ENCODE results near the gene PPFIA3.

The PPFIA3 gene

DNA sequence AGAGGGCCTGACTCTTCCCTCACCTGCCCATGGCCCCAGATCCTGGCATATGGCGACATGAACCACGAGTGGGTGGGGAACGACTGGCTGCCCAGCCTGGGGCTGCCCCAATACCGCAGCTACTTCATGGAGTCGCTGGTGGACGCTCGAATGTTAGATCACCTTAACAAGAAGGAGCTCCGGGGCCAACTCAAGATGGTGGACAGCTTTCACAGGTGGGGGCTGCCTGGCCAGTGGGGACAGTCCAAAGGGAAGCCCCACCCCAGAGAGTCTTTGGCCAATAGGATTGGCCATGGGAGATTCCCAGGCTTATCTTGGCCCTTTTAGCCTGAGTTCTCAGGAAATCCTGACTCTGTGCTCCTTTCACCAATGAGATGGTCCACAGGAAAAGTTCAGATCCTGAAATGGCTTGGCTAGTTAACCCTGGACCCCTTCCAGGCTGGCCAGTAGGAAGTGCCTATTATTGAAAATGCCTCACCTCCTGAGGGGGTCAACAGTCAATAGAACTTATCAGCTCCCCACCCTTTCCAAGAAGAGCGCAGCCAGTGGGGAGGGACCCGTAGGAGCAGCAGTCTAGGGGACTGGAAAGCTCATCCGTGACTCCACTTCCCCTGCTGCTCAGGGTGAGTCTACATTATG lies 28.8 kb downstream of the PPFIA3 start:
- H3K79me2 ChIP-seq (ENCODE audit: insufficient read depth, low read length): no peaks in the 10 kb centered on the region
- H2AFZ ChIP-seq (ENCODE audit: low read length): no peak overlapping the region
- H3K4me1 ChIP-seq (ENCODE audit: insufficient read depth, low read length, severe bottlenecking): peaks cover 36% of the 10 kb centered on the region
- no peaks in the 10 kb centered on the region for H3K36me3 ChIP-seq (ENCODE audit: insufficient read depth, low read length)
- H3F3A ChIP-seq (ENCODE audit: insufficient read depth, low read length): no peaks in the 10 kb centered on the region
- no peak overlapping the region for H3K4me3 ChIP-seq (ENCODE audit: low read depth, low read length, poor library complexity, severe bottlenecking)
- no peaks in the 10 kb centered on the region for H3K9me2 ChIP-seq (ENCODE audit: low read depth, low read length)
- no peaks in the 10 kb centered on the region for H4K20me1 ChIP-seq (ENCODE audit: insufficient read depth, low read length)
- H3K9ac ChIP-seq (ENCODE audit: low read length): no peak overlapping the region
- H3K9me3 ChIP-seq (ENCODE audit: low read length): no peaks in the 10 kb centered on the region
- TF ChIP-seq EZH2 (IDR thresholded peaks at IDR 0.05; ENCODE audit: borderline replicate concordance, low read length): no peak
- TF ChIP-seq, protein P1, sequence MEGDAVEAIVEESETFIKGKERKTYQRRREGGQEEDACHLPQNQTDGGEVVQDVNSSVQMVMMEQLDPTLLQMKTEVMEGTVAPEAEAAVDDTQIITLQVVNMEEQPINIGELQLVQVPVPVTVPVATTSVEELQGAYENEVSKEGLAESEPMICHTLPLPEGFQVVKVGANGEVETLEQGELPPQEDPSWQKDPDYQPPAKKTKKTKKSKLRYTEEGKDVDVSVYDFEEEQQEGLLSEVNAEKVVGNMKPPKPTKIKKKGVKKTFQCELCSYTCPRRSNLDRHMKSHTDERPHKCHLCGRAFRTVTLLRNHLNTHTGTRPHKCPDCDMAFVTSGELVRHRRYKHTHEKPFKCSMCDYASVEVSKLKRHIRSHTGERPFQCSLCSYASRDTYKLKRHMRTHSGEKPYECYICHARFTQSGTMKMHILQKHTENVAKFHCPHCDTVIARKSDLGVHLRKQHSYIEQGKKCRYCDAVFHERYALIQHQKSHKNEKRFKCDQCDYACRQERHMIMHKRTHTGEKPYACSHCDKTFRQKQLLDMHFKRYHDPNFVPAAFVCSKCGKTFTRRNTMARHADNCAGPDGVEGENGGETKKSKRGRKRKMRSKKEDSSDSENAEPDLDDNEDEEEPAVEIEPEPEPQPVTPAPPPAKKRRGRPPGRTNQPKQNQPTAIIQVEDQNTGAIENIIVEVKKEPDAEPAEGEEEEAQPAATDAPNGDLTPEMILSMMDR (IDR thresholded peaks at IDR 0.05; ENCODE audit: low read length): no peak
- no peak overlapping the region for H3K27ac ChIP-seq (ENCODE audit: low read depth, low read length, poor library complexity, severe bottlenecking)
- no peak overlapping the region for H3K4me2 ChIP-seq (ENCODE audit: low read length)
- H3K27me3 ChIP-seq (ENCODE audit: insufficient read depth, low read length): no peaks in the 10 kb centered on the region

DNA sequence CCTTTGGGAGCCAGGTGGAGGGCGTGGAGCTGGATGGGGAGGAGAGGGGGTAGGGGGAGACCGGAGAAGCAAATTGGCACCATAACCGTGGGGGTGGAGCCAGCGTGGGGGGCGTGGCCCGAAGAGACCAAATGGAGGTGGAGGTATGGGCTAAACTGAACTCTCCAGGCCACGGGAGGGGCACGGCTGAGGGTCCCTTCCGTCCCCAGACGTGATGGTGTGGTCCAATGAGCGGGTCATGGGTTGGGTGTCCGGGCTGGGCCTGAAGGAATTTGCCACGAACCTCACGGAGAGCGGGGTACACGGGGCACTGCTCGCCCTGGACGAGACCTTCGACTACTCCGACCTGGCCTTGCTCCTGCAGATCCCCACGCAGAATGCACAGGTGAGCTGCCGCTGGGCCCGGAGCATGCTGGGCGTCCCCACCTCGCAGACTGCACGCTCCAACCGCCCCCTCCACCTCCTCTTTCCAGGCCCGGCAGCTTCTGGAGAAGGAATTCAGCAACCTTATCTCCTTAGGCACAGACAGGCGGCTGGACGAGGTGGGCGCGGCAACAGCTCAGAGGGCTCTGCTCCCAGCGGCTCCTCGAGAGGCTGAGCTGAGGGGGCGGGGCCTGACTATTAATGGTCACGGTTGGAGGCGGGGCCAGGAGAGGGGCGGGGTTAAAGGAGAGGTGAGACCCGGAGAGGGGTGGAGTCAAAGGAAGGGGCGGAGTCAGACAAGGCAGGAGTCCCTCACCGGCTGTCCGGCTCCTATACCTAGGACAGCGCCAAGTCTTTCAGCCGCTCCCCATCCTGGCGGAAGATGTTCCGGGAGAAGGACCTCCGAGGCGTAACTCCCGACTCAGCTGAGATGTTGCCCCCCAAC lies 29.7 kb downstream of the PPFIA3 start:
- no peaks in the 10 kb centered on the region for H3K9me3 ChIP-seq (ENCODE audit: low read length)
- no peak overlapping the region for H2AFZ ChIP-seq (ENCODE audit: low read length)
- H4K20me1 ChIP-seq (ENCODE audit: insufficient read depth, low read length): no peaks in the 10 kb centered on the region
- H3K36me3 ChIP-seq (ENCODE audit: insufficient read depth, low read length): no peaks in the 10 kb centered on the region
- no peak overlapping the region for H3K27ac ChIP-seq (ENCODE audit: low read depth, low read length, poor library complexity, severe bottlenecking)
- no peaks in the 10 kb centered on the region for H3K27me3 ChIP-seq (ENCODE audit: insufficient read depth, low read length)
- peak overlapping the region; percentile 100 for H3K4me2 ChIP-seq (ENCODE audit: low read length)
- H3K9me2 ChIP-seq (ENCODE audit: low read depth, low read length): no peaks in the 10 kb centered on the region
- H3K4me3 ChIP-seq (ENCODE audit: low read depth, low read length, poor library complexity, severe bottlenecking): peak overlapping the region; percentile 89
- peak overlapping the region; percentile 90; the same call in 1 of the 2 replicates for H3K9ac ChIP-seq (ENCODE audit: low read length)
- H3K4me1 ChIP-seq (ENCODE audit: insufficient read depth, low read length, severe bottlenecking): peaks cover 36% of the 10 kb centered on the region
- no peaks in the 10 kb centered on the region for H3F3A ChIP-seq (ENCODE audit: insufficient read depth, low read length)
- H3K79me2 ChIP-seq (ENCODE audit: insufficient read depth, low read length): no peaks in the 10 kb centered on the region
- TF ChIP-seq EZH2 (IDR thresholded peaks at IDR 0.05; ENCODE audit: borderline replicate concordance, low read length): no peak
- TF ChIP-seq, protein P1 (IDR thresholded peaks at IDR 0.05; ENCODE audit: low read length): no peak

DNA sequence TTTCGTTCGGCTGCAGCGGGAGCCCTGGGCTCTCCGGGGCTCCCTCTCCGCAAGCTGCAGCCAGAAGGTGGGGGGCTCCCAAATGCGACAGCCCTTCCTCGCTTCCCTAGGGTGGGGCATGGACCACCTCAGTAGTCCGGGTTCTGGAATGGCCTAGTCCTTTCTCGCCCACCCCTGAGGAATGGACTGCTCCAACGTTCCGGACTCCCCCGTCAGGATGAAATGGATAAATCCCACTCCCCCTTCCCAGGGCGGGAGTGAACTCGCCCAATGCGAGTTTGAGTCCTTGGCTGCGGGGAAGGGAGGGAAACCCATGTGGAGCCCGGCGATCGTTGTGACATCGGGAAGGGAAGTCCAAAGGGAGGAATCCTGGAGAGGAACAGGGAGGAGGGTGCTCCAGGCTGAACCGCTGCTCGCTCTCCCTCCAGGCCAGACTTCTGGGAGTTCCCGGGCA lies 30.3 kb downstream of the PPFIA3 start:
- H3K4me2 ChIP-seq (ENCODE audit: low read length): peak overlapping the region; percentile 100
- no peaks in the 10 kb centered on the region for H3K79me2 ChIP-seq (ENCODE audit: insufficient read depth, low read length)
- H3K4me3 ChIP-seq (ENCODE audit: low read depth, low read length, poor library complexity, severe bottlenecking): peak overlapping the region; percentile 89
- no peaks in the 10 kb centered on the region; the same call in 1 of the 2 replicates for H3K27me3 ChIP-seq (ENCODE audit: insufficient read depth, low read length)
- no peak overlapping the region for H2AFZ ChIP-seq (ENCODE audit: low read length)
- H3F3A ChIP-seq (ENCODE audit: insufficient read depth, low read length): no peaks in the 10 kb centered on the region
- no peak overlapping the region for H3K27ac ChIP-seq (ENCODE audit: low read depth, low read length, poor library complexity, severe bottlenecking)
- H3K4me1 ChIP-seq (ENCODE audit: insufficient read depth, low read length, severe bottlenecking): peaks cover 36% of the 10 kb centered on the region
- H3K9me2 ChIP-seq (ENCODE audit: low read depth, low read length): no peaks in the 10 kb centered on the region
- no peaks in the 10 kb centered on the region for H4K20me1 ChIP-seq (ENCODE audit: insufficient read depth, low read length)
- peak overlapping the region; percentile 90 for H3K9ac ChIP-seq (ENCODE audit: low read length)
- no peaks in the 10 kb centered on the region for H3K36me3 ChIP-seq (ENCODE audit: insufficient read depth, low read length)
- no peaks in the 10 kb centered on the region for H3K9me3 ChIP-seq (ENCODE audit: low read length)
- TF ChIP-seq, protein P1 (IDR thresholded peaks at IDR 0.05; ENCODE audit: low read length): no peak
- TF ChIP-seq EZH2 (IDR thresholded peaks at IDR 0.05; ENCODE audit: borderline replicate concordance, low read length): no peak
